Fibroblast of mammary gland (primary cell): ENCODE results near the gene GRIK2.
A peak's percentile ranks its signal among the peaks of the same experiment; 100 is the strongest.

Source experiments
- DNase-seq: peaks from one replicate; pipeline ENCODE4 v3.0.0-alpha.2; 2010; ENCODE audit warnings: low read depth
- H3K4me3 ChIP-seq: 2 replicates; pipeline ENCODE4 v1.5.1; 2011; ENCODE audit warnings: low read depth, mild to moderate bottlenecking, low read length, moderate library complexity; ENCODE audit not compliant: control insufficient read depth
- CTCF ChIP-seq: conservative IDR thresholded peaks from 2 replicates; pipeline ENCODE4 v1.5.1; 2011; ENCODE audit warnings: low read depth, low read length, inconsistent platforms; ENCODE audit not compliant: control insufficient read depth, insufficient read depth

Gene GRIK2

GRCh38 chr6:101527467-101527866, 134.0 kb downstream of the GRIK2 start:
- TF ChIP-seq CTCF: no peak
- DNase-seq: no peak
- H3K4me3 ChIP-seq: no peak overlapping the region

- no peak overlapping the region for H3K4me3 ChIP-seq
- no peak for DNase-seq
- TF ChIP-seq CTCF: no peak
Measured at GRCh38 chr6:101528801-101529200, 135.3 kb downstream of the GRIK2 start.

GRCh38 chr6:101531538-101531937, 138.0 kb downstream of the GRIK2 start:
- no peak for TF ChIP-seq CTCF
- DNase-seq: no peak

GRCh38 chr6:101534386-101534785, 140.9 kb downstream of the GRIK2 start:
- TF ChIP-seq CTCF: no peak
- no peak overlapping the region for H3K4me3 ChIP-seq
- peak; percentile 21 for DNase-seq

More at GRCh38 chr6:101531538-101531937, 138.0 kb downstream of the GRIK2 start:
- no peak overlapping the region for H3K4me3 ChIP-seq

- no peak for TF ChIP-seq CTCF
- DNase-seq: peak; percentile 5
- H3K4me3 ChIP-seq: no peak overlapping the region
Measured at GRCh38 chr6:101534821-101535220, 141.3 kb downstream of the GRIK2 start.

- no peak for DNase-seq
- H3K4me3 ChIP-seq: no peak overlapping the region
- TF ChIP-seq CTCF: no peak
Measured at GRCh38 chr6:101537753-101538316, 144.3 kb downstream of the GRIK2 start.
